Measurements from ENCODE around the gene CASP9. TPM values are rescaled to one million over a fixed set of nuclear protein-coding genes. Genes with fewer than 3 reads are reported as not detected.
"Not testable (repeated sequence)": the region's sequence is repeated elsewhere in the genome, so short reads cannot be mapped to it uniquely, and the experiment has no call there.

The CASP9 gene
- polyA plus RNA-seq, 3 donors, result 27.4 to 41.9 (median 33.5) TPM

- no peak for DNase-seq
These were observed 7.0 kb upstream of the CASP9 start for GRCh38 chr1:15531003-15531402.

- DNase-seq, result peak; percentile 100
These were observed 2.7 kb upstream of the CASP9 start, which contains the start of gene DNAJC16 for GRCh38 chr1:15526490-15527339. Gene DNAJC16, plus strand, starts transcription at chr1:15526848. Its CDS starts 2,258 bp downstream, at chr1:15529106.

GRCh38 chr1:15526021-15526489 is 2.0 kb upstream of the CASP9 start:
- no peak for DNase-seq

- DNase-seq, result peak; percentile 28
These were observed 1.3 kb upstream of the CASP9 start for GRCh38 chr1:15525050-15526020.

- DNase-seq, result peak; percentile 98
These were observed 451 bp upstream of the CASP9 start for GRCh38 chr1:15524283-15525049.

GRCh38 chr1:15523104-15524020 is 653 bp downstream of the CASP9 start:
- no peak for DNase-seq

GRCh38 chr1:15522551-15522950 is 1.5 kb downstream of the CASP9 start:
- DNase-seq, result no peak

- DNase-seq, result peak; percentile 41
These were observed 2.7 kb downstream of the CASP9 start for GRCh38 chr1:15521206-15521906.

- no peak for DNase-seq
These were observed 4.4 kb downstream of the CASP9 start for GRCh38 chr1:15519625-15520024.

- DNase-seq, result no peak
These were observed 8.9 kb downstream of the CASP9 start for GRCh38 chr1:15515022-15515663.

GRCh38 chr1:15514557-15514956 is 9.5 kb downstream of the CASP9 start:
- not testable (repeated sequence) for DNase-seq

GRCh38 chr1:15513919-15514318 is 10.1 kb downstream of the CASP9 start:
- DNase-seq, result no peak

GRCh38 chr1:15513192-15513591 is 10.8 kb downstream of the CASP9 start:
- DNase-seq, result no peak

- no peak for DNase-seq
These were observed 13.2 kb downstream of the CASP9 start for GRCh38 chr1:15510611-15511405.

GRCh38 chr1:15509586-15509985 is 14.4 kb downstream of the CASP9 start:
- no peak for DNase-seq

GRCh38 chr1:15508700-15509487 is 15.1 kb downstream of the CASP9 start:
- no peak for DNase-seq

GRCh38 chr1:15507278-15507677 is 16.7 kb downstream of the CASP9 start:
- no peak for DNase-seq

- no peak for DNase-seq
These were observed 17.2 kb downstream of the CASP9 start for GRCh38 chr1:15506831-15507230.
